Stomach smooth muscle (tissue), 2 donors: Measurements from ENCODE around the gene BRIP1.
"Not testable (repeated sequence)": the region's sequence is repeated elsewhere in the genome, so short reads cannot be mapped to it uniquely, and the experiment has no call there.

ENCODE experiments used
- H3K27ac ChIP-seq: one replicate; pipeline ENCODE4 v1.7.0; 2013; ENCODE audit warnings: mild to moderate bottlenecking, low read length, inconsistent platforms
- H3K27me3 ChIP-seq, 2 donors: one replicate each; pipeline ENCODE4 v1.7.0; 2013; ENCODE audit warnings: low read length in 2 of 2; ENCODE audit not compliant: insufficient read depth in 2 of 2, control insufficient read depth in 1 of 2
- H3K36me3 ChIP-seq, 2 donors: one replicate each; pipeline ENCODE4 v1.7.0; 2013; ENCODE audit warnings: low read length in 2 of 2; ENCODE audit not compliant: control insufficient read depth in 2 of 2, insufficient read depth in 2 of 2
- H3K4me1 ChIP-seq: one replicate; pipeline ENCODE4 v1.7.0; 2013; ENCODE audit warnings: low read length; ENCODE audit not compliant: control insufficient read depth, insufficient read depth
- H3K4me3 ChIP-seq, 2 donors: one replicate each; pipeline ENCODE4 v1.7.0; 2013; ENCODE audit warnings: low read length in 2 of 2
- H3K9ac ChIP-seq, 2 donors: one replicate each; pipeline ENCODE4 v1.7.0; 2013; ENCODE audit warnings: low read length in 2 of 2, mild to moderate bottlenecking in 1 of 2
- H3K9me3 ChIP-seq, 2 donors: one replicate each; pipeline ENCODE4 v1.7.0; 2013; ENCODE audit warnings: low read length in 2 of 2; ENCODE audit not compliant: control insufficient read depth in 2 of 2
- donor health status: healthy.
- donor health status: Pancreatic carcinoma.

The BRIP1 gene

GRCh38 chr17:61686113-61686512 lies 177.2 kb downstream of the BRIP1 start:
- Histone ChIP-seq H3K36me3 (no peaks in the 10 kb centered on the region), H3K27ac (no peak overlapping the region), H3K4me1 (no peaks in the 10 kb centered on the region), H3K27me3 (no peaks in the 10 kb centered on the region), H3K4me3 (no peak overlapping the region), H3K9me3 (no peaks in the 10 kb centered on the region), H3K9ac (no peak overlapping the region)

- Histone ChIP-seq H3K27me3 (no peaks in the 10 kb centered on the region), H3K9ac (no peak overlapping the region), H3K4me1 (no peaks in the 10 kb centered on the region), H3K36me3 (no peaks in the 10 kb centered on the region), H3K27ac (no peak overlapping the region), H3K9me3 (no peaks in the 10 kb centered on the region), H3K4me3 (no peak overlapping the region)
These were observed 178.5 kb downstream of the BRIP1 start for GRCh38 chr17:61684818-61685217.

- Histone ChIP-seq H3K36me3 (no peaks in the 10 kb centered on the region), H3K4me1 (no peaks in the 10 kb centered on the region), H3K9ac (no peak overlapping the region), H3K4me3 (no peak overlapping the region), H3K9me3 (no peaks in the 10 kb centered on the region), H3K27ac (no peak overlapping the region), H3K27me3 (no peaks in the 10 kb centered on the region)
These were observed 179.2 kb downstream of the BRIP1 start for GRCh38 chr17:61684172-61684571.

GRCh38 chr17:61683466-61683865 lies 179.9 kb downstream of the BRIP1 start:
- Histone ChIP-seq H3K36me3 (no peaks in the 10 kb centered on the region), H3K27ac (no peak overlapping the region), H3K9ac (no peak overlapping the region), H3K27me3 (no peaks in the 10 kb centered on the region), H3K4me1 (no peaks in the 10 kb centered on the region), H3K4me3 (no peak overlapping the region), H3K9me3 (no peaks in the 10 kb centered on the region)

DNA sequence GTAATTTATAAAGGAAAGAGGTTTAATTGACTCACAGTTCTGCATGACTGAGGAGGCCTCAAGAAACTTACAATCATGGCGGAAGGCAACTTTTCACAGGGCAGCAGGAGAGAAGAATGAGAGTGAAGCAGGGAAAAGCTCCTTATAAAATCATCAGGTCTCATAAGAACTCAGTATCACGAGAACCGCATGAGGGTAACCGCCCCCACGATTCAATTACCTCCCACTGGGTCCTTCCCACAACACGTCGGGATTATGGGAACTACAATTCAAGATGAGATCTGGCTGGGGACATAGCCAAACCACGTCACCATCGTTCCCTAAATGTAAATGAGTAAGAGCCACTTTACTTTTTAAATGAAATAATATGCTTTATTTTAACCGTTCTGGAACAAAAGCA lies 182.4 kb downstream of the BRIP1 start:
- Histone ChIP-seq H3K27ac (no peak overlapping the region), H3K4me3 (no peak overlapping the region), H3K9me3 (no peaks in the 10 kb centered on the region), H3K4me1 (no peaks in the 10 kb centered on the region), H3K36me3 (no peaks in the 10 kb centered on the region), H3K27me3 (no peaks in the 10 kb centered on the region), H3K9ac (no peak overlapping the region)

DNA sequence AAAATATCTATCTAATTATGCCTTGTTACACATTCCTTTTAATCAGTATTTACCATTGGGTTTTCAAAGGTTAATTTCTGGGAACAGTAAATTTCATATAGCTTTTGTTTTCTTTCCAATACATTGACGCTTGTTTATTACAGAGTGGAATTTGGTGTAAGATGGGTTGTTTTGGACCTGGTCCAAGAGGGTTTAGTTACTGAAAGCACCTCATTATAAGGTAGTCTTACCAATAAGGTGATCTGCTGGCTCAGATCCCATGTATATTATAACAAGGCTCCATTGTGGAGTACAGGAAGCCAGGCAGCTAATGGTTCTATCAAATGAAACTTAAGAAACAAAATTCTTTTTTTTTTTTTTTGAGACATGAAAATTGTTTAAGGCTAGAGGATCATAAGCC lies 185.0 kb downstream of the BRIP1 start:
- no peak overlapping the region for H3K27ac ChIP-seq
- H3K4me1 ChIP-seq = no peaks in the 10 kb centered on the region
- no peak overlapping the region for H3K4me3 ChIP-seq
- no peaks in the 10 kb centered on the region for H3K9me3 ChIP-seq
- no peaks in the 10 kb centered on the region for H3K27me3 ChIP-seq
- no peak overlapping the region for H3K9ac ChIP-seq
- H3K36me3 ChIP-seq = no peaks in the 10 kb centered on the region

DNA sequence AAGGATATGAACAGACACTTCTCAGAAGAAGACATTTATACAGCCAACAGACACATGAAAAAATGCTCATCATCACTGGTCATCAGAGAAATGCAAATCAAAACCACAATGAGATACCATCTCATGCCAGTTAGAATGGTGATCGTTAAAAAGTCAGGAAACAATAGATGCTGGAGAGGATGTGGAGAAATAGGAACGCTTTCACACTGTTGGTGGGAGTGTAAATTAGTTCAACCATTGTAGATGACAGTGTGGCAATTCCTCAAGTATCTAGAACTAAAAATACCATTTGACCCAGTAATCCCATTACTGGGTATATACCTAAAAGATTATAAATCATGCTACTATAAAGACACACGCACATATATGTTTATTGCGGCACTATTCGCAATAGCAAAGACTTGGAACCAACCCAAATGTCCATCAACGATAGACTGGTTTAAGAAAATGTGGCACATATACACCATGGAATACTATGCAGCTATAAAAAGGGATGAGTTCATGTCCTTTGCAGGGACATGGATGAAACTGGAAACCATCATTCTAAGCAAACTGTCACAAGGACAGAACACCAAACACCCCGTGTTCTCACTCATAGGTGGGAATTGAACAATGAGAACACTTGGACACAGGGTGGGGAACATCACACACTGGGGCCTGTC lies 186.0 kb downstream of the BRIP1 start:
- not testable (repeated sequence) for H3K4me3 ChIP-seq, H3K27ac ChIP-seq, H3K4me1 ChIP-seq, H3K36me3 ChIP-seq, H3K9me3 ChIP-seq, H3K9ac ChIP-seq, H3K27me3 ChIP-seq

GRCh38 chr17:61676522-61676921 lies 186.8 kb downstream of the BRIP1 start:
- H3K9ac ChIP-seq, H3K9me3 ChIP-seq, H3K36me3 ChIP-seq, H3K4me3 ChIP-seq, H3K27ac ChIP-seq, H3K27me3 ChIP-seq, H3K4me1 ChIP-seq: not testable (repeated sequence)

DNA sequence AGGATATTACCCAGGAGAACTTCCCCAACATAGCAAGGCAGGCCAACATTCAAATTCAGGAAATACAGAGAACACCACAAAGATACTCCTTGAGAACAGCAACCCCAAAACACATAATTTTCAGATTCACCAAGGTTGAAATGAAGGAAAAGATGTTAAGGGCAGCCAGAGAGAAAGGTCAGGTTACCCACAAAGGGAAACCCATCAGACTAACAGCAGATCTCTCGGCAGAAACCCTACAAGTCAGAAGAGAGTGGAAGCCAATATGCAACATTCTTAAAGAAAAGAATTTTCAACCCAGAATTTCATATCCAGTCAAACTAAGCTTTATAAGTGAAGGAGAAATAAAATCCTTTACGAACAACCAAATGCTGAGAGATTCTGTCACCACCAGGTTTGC lies 188.7 kb downstream of the BRIP1 start:
- not testable (repeated sequence) for H3K36me3 ChIP-seq, H3K27me3 ChIP-seq, H3K9ac ChIP-seq, H3K4me1 ChIP-seq, H3K4me3 ChIP-seq, H3K9me3 ChIP-seq, H3K27ac ChIP-seq

DNA sequence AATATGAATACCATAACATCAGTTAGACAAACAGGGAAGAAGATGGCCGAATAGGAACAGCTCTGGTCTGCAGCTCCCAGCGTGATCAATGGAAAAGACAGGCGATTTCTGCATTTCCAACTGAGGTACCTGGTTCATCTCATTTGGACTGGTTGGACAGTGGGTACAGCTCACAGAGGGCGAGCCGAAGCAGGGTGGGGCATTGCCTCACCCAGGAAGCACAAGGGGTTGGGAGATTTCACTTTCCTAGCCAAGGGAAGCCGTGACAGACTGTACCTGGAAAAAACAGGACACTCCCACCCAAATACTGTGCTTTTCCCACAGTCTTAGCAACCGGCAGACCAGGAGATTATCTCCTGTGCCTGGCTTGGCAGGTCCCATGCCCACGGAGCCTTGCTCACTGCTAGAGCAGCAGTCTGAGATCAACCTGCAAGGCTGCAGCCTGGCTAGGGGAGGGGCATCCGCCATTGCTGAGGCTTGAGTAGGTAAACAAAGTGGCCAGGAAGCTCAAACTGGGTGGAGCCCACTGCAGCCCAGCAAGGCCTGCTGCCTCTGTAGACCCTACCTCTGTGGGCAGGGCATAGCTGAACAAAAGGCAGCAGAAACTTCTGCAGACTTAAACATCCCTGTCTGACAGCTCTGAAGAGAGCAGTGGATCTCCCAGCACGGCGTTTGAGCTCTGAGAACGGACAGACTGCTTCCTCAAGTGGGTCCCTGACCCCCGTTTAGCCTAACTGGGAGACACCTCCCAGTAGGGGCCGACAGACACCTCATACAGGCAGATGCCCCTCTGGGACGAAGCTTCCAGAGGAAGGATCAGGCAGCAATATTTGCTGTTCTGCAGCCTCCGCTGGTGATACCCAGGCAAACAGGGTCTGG lies 190.1 kb downstream of the BRIP1 start:
- not testable (repeated sequence) for H3K27ac ChIP-seq, H3K27me3 ChIP-seq, H3K9me3 ChIP-seq, H3K4me1 ChIP-seq, H3K4me3 ChIP-seq, H3K9ac ChIP-seq, H3K36me3 ChIP-seq

DNA sequence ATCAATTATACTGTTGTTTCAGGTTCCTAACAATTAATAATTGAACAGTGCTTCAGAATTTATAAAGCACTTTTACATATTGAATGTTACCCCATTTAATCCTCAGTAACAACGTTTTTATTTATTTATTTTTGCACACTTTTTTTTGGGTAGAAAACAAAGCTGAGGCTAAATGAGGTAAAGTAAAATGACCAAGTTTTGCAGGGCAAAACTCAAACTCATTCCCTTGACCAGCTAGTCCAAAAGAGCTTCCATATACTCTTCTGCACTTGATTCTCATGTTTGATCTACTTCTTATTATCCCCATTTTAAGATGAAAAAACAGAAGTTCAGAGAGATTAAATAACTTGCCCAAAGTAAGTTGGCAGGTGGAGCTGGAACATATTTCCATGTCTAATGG lies 191.2 kb downstream of the BRIP1 start:
- Histone ChIP-seq H3K27me3 (no peaks in the 10 kb centered on the region), H3K36me3 (no peaks in the 10 kb centered on the region), H3K27ac (no peak overlapping the region), H3K4me1 (no peaks in the 10 kb centered on the region), H3K9ac (no peak overlapping the region), H3K9me3 (no peaks in the 10 kb centered on the region), H3K4me3 (no peak overlapping the region)
